ENCODE results near the gene SLC5A3. TPM values are rescaled to one million over a fixed set of nuclear protein-coding genes. Genes with fewer than 3 reads are reported as not detected.

SLC5A3 gene
- total RNA-seq, 2 donors from 2014 or later: 36.1 to 59.1 TPM

Other genes starting within 250 kb of the SLC5A3 start
- gene ATP5PO, start 157.8 kb upstream of the SLC5A3 start, total RNA-seq: 100 to 1,000 TPM; 123 to 142 TPM
- 100 to 1,000 TPM; 122 to 188 TPM for gene MRPS6, start within 50 bp of the SLC5A3 start, total RNA-seq

Measured in natural killer cell treated with Interleukin-12 subunit alpha and Interleukin-12 subunit beta and Interleukin-15 and Interleukin-18, amount 100 ng/mL, for 72 hours (primary cell).